ENCODE measurements around the gene PROSER2.

DNA sequence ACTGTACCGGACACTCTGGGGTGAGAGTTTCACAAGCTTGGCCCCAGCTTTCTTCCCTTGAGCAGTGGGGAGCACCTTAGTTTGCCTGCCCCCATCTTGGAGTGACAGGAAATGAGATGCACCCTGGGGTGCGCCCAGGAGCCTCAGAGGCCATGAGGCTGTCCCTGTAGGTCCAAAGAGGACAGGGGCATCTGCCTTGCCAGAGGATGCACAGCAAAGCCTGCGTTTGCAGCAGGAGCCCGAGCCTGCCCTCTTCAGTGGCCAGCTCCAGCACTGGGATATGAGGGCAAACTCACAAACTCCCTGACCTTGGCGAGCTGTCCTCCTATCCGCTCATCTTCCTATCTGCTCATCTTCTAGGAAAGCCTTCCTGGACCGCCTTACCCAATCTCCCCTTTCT, 79.5 kb downstream of the PROSER2 start:
- TF ChIP-seq GATA2 (IDR thresholded peaks at IDR 0.05; ENCODE audit: low read depth, low read length) = no peak
- no peak for TF ChIP-seq GATA3 (IDR thresholded peaks at IDR 0.05; ENCODE audit: low read depth, low read length)
